Mucosa of rectum (tissue), 2 donors: Measurements from ENCODE around the gene RAPH1.
"Not testable (repeated sequence)": the region's sequence is repeated elsewhere in the genome, so short reads cannot be mapped to it uniquely, and the experiment has no call there.

Experiments used
- H3K27ac ChIP-seq, 2 donors: one replicate each; pipeline ENCODE4 v1.7.0; 2013; ENCODE audit warnings: inconsistent platforms in 2 of 2, low read depth in 2 of 2, low read length in 2 of 2
- H3K27me3 ChIP-seq, 2 donors: one replicate each; pipeline ENCODE4 v1.7.0; 2013; ENCODE audit warnings: low read length in 2 of 2; ENCODE audit not compliant: control insufficient read depth in 2 of 2, insufficient read depth in 2 of 2
- H3K36me3 ChIP-seq, 2 donors: one replicate each; pipeline ENCODE4 v1.7.0; 2013; ENCODE audit warnings: low read length in 2 of 2; ENCODE audit not compliant: control insufficient read depth in 2 of 2, insufficient read depth in 2 of 2
- H3K4me1 ChIP-seq, 2 donors: one replicate each; pipeline ENCODE4 v1.7.0; 2013; ENCODE audit warnings: low read length in 2 of 2, mild to moderate bottlenecking in 1 of 2; ENCODE audit not compliant: control insufficient read depth in 2 of 2, insufficient read depth in 2 of 2
- H3K4me3 ChIP-seq, 2 donors: one replicate each; pipeline ENCODE4 v1.7.0; 2013; ENCODE audit warnings: low read length in 2 of 2
- H3K9ac ChIP-seq, 2 donors: one replicate each; pipeline ENCODE4 v1.7.0; 2013; ENCODE audit warnings: low read length in 2 of 2, low read depth in 1 of 2, mild to moderate bottlenecking in 1 of 2
- H3K9me3 ChIP-seq, 2 donors: one replicate each; pipeline ENCODE4 v1.7.0; 2013; ENCODE audit warnings: low read length in 2 of 2; ENCODE audit not compliant: control insufficient read depth in 2 of 2
- donor health status: healthy.
- donor health status: Normal muscosa, but diverticular disease.

RAPH1 gene

GRCh38 chr2:203442463-203442862 lies 92.6 kb downstream of the RAPH1 start:
- no peak overlapping the region for H3K9ac ChIP-seq
- H3K9me3 ChIP-seq: no peaks in the 10 kb centered on the region
- no peaks in the 10 kb centered on the region for H3K4me1 ChIP-seq
- H3K27ac ChIP-seq: no peak overlapping the region
- H3K27me3 ChIP-seq: no peaks in the 10 kb centered on the region
- H3K36me3 ChIP-seq: peaks cover 41 to 45% of the 10 kb centered on the region in 2 donors
- no peak overlapping the region for H3K4me3 ChIP-seq

DNA sequence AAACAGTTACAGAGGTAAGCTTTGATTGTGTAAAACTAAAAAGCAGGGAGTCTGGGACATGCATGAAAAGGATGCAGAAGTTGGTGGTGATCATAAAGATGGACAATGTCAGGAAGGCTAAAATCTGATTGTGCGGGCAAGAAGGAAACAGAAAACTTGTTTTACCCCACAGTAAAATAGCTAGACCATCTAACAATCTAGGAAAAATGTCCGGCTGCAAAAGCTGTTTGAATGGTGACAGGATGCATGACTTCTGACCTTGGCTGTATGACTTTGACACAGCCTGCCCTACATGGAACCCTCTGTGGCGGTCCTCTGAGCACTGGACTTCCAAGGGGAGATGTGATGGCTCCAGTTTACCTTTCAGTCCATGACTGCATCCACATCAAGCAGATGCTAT lies 93.6 kb downstream of the RAPH1 start:
- Histone ChIP-seq H3K36me3 (peaks cover 38 to 39% of the 10 kb centered on the region in 2 donors), H3K4me3 (no peak overlapping the region), H3K9ac (no peak overlapping the region), H3K4me1 (no peaks in the 10 kb centered on the region), H3K9me3 (no peaks in the 10 kb centered on the region), H3K27ac (no peak overlapping the region), H3K27me3 (no peaks in the 10 kb centered on the region)

DNA sequence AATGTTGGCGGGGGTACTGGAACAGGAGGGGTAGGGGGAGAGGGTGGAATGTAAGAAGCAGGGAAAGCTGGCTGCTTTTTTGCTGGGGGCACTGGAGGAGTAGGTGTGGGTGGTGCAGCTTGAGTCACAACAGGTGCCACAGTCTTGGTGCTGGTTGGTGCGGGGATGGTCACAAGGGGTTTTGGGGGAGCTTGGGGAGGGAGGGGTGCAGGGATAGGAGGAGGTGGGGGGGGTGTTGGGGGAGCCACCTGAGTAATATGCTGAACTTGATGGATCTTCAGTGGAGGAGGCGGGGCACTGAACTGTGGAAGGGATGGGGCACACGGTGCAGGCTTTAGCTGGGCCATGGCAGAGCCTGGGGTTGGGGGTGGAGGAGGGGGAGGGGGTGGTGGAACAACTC lies 94.4 kb downstream of the RAPH1 start:
- no peaks in the 10 kb centered on the region for H3K27me3 ChIP-seq
- no peak overlapping the region for H3K4me3 ChIP-seq
- H3K27ac ChIP-seq: no peak overlapping the region
- H3K36me3 ChIP-seq: peaks cover 31 to 39% of the 10 kb centered on the region in 2 donors
- no peaks in the 10 kb centered on the region for H3K9me3 ChIP-seq
- H3K4me1 ChIP-seq: no peaks in the 10 kb centered on the region
- H3K9ac ChIP-seq: no peak overlapping the region

DNA sequence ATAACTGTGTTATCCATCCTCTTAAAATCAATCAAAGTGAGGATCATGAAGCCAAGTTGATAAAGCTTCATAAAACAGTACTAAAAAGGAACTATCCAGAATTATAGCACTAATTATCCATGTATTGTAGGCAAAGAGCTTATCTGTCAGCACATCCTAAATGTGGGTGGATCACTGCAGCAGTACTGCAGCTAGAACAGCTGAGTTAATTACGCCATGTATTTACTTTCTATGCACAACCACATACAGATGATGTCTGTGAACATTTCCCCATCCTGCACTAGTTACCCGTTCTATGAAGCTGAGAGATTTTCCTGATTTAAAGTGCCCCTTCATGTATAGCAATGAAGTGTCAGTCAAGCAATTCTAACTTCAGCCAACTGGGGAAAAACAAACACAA lies 96.6 kb downstream of the RAPH1 start:
- no peaks in the 10 kb centered on the region for H3K4me1 ChIP-seq
- H3K4me3 ChIP-seq: no peak overlapping the region
- H3K27me3 ChIP-seq: no peaks in the 10 kb centered on the region
- H3K27ac ChIP-seq: no peak overlapping the region
- no peaks in the 10 kb centered on the region for H3K9me3 ChIP-seq
- H3K36me3 ChIP-seq: peaks cover 21 to 36% of the 10 kb centered on the region in 2 donors
- H3K9ac ChIP-seq: no peak overlapping the region

GRCh38 chr2:203437511-203437910 lies 97.6 kb downstream of the RAPH1 start:
- no peak overlapping the region for H3K4me3 ChIP-seq
- H3K36me3 ChIP-seq: peaks cover 19 to 33% of the 10 kb centered on the region in 2 donors

DNA sequence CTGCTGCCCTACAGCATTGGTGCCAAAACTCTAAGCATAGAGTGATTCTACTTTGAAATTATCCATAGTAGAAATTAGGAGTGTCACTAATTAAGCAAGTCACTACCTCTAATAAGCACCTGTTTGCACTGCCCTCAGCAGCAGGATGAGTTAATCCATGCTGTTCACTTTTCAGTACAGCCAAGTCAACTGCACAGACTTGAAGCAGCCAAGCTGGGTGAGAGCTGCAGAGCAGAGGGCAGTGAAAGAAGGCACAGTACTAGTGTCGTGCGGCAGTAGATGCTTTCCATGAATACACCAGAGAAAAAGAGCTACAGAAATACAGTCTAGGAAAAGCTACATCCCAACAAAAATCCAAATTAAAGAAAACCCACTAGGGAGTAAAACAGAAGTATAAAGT lies 98.6 kb downstream of the RAPH1 start:
- H3K9me3 ChIP-seq: no peaks in the 10 kb centered on the region
- H3K27ac ChIP-seq: no peak overlapping the region
- peaks cover 10 to 23% of the 10 kb centered on the region in 2 donors for H3K36me3 ChIP-seq
- H3K4me1 ChIP-seq: no peaks in the 10 kb centered on the region
- no peak overlapping the region for H3K4me3 ChIP-seq
- H3K9ac ChIP-seq: no peak overlapping the region
- no peaks in the 10 kb centered on the region for H3K27me3 ChIP-seq

More at GRCh38 chr2:203437511-203437910, 97.6 kb downstream of the RAPH1 start:
- H3K27ac ChIP-seq: no peak overlapping the region
- no peaks in the 10 kb centered on the region for H3K27me3 ChIP-seq
- no peaks in the 10 kb centered on the region for H3K9me3 ChIP-seq
- no peaks in the 10 kb centered on the region for H3K4me1 ChIP-seq
- H3K9ac ChIP-seq: no peak overlapping the region

- H3K4me3 ChIP-seq: no peak overlapping the region
- H3K27me3 ChIP-seq: no peaks in the 10 kb centered on the region
- H3K9me3 ChIP-seq: no peaks in the 10 kb centered on the region
- H3K4me1 ChIP-seq: no peaks in the 10 kb centered on the region
- no peak overlapping the region for H3K9ac ChIP-seq
- H3K27ac ChIP-seq: no peak overlapping the region
- H3K36me3 ChIP-seq: peaks cover 0 to 7% of the 10 kb centered on the region in 2 donors
Observed at GRCh38 chr2:203432811-203433210, 102.3 kb downstream of the RAPH1 start.

- no peaks in the 10 kb centered on the region for H3K4me1 ChIP-seq
- H3K4me3 ChIP-seq: no peak overlapping the region
- no peaks in the 10 kb centered on the region for H3K27me3 ChIP-seq
- no peak overlapping the region for H3K9ac ChIP-seq
- H3K36me3 ChIP-seq: peaks cover 0 to 11% of the 10 kb centered on the region in 2 donors
- H3K27ac ChIP-seq: no peak overlapping the region
- H3K9me3 ChIP-seq: no peaks in the 10 kb centered on the region
Observed at GRCh38 chr2:203431391-203432185, 103.5 kb downstream of the RAPH1 start.

DNA sequence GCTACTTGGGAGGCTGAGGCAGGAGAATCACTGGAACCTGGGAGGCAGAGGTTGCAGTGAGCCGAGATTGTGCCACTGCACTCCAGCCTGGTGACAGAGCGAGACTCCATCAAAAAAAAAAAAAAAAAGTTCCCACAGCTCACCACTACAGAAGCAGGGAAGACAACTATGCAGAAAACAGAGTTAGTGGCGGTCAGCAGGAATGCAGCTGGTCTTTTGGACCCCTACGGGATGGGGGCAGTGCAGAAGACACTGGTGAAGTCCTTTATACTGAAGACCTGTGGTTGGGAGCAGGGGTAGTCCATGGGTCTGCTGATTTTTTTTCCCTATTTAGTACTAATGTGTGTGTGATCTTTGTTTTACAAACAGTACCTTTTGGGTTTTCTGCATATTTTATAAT lies 105.5 kb downstream of the RAPH1 start:
- not testable (repeated sequence) for H3K9ac ChIP-seq, H3K9me3 ChIP-seq, H3K27ac ChIP-seq, H3K4me3 ChIP-seq, H3K4me1 ChIP-seq, H3K27me3 ChIP-seq
- H3K36me3 ChIP-seq: peaks cover 0 to 11% of the 10 kb centered on the region in 2 donors

DNA sequence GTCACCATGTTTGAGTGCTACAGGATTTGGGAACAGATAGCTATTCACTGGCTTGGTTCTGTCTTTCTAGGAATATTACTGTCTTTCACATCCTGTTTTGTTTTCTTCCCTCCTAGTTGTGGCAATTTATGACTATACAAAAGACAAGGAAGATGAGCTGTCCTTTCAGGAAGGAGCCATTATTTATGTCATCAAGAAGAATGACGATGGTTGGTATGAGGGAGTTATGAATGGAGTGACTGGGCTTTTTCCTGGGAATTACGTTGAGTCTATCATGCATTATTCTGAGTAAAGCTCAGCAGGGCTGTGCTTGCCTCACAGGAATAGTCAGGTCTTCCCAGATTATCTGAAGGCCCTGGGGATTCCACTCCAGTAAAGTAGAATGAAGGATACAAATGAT lies 108.0 kb downstream of the RAPH1 start:
- Histone ChIP-seq H3K27ac (no peak overlapping the region), H3K4me3 (no peak overlapping the region), H3K9ac (no peak overlapping the region), H3K27me3 (no peaks in the 10 kb centered on the region), H3K4me1 (no peaks in the 10 kb centered on the region), H3K36me3 (peaks cover 0 to 8% of the 10 kb centered on the region in 2 donors), H3K9me3 (no peaks in the 10 kb centered on the region)
